NT2/D1 (cell line): Measurements from ENCODE around the gene NT5DC1.

Experiments
- DNase-seq: peaks from one replicate; pipeline ENCODE4 v3.0.0-alpha.2; 2011; ENCODE audit warnings: low read depth, low spot score
- H3K27me3 ChIP-seq: 2 replicates; pipeline ENCODE4 v1.6.0; 2011; ENCODE audit warnings: mild to moderate bottlenecking; ENCODE audit not compliant: insufficient read length, insufficient read depth
- H3K36me3 ChIP-seq: 2 replicates; pipeline ENCODE4 v1.6.1; 2011; ENCODE audit warnings: mild to moderate bottlenecking, low read length, mixed read lengths; ENCODE audit not compliant: insufficient read depth, insufficient read length
- H3K4me1 ChIP-seq: 2 replicates; pipeline ENCODE4 v1.5.1; 2011; ENCODE audit not compliant: insufficient read depth, insufficient read length
- H3K4me3 ChIP-seq: 2 replicates; pipeline ENCODE4 v1.5.1; 2011; ENCODE audit warnings: low read depth; ENCODE audit not compliant: insufficient read length
- H3K9ac ChIP-seq: 2 replicates; pipeline ENCODE4 v1.6.0; 2011; ENCODE audit warnings: low read depth; ENCODE audit not compliant: insufficient read length
- H3K9me3 ChIP-seq: 2 replicates; pipeline ENCODE4 v1.5.1; 2011; ENCODE audit warnings: mild to moderate bottlenecking, low read length; ENCODE audit not compliant: insufficient read depth
- SUZ12 ChIP-seq: IDR thresholded peaks from 2 replicates; pipeline ENCODE4 v1.6.1; 2011; ENCODE audit not compliant: insufficient read length, insufficient read depth; ENCODE audit errors: extremely low read depth
- YY1 ChIP-seq: IDR thresholded peaks from 2 replicates; pipeline ENCODE4 v1.6.1; 2011; ENCODE audit not compliant: insufficient read length, insufficient read depth
- ZNF274 ChIP-seq: IDR thresholded peaks from 2 replicates; pipeline ENCODE4 v1.6.1; 2011; ENCODE audit warnings: mild to moderate bottlenecking, low read depth, low read length

NT5DC1 gene

DNA sequence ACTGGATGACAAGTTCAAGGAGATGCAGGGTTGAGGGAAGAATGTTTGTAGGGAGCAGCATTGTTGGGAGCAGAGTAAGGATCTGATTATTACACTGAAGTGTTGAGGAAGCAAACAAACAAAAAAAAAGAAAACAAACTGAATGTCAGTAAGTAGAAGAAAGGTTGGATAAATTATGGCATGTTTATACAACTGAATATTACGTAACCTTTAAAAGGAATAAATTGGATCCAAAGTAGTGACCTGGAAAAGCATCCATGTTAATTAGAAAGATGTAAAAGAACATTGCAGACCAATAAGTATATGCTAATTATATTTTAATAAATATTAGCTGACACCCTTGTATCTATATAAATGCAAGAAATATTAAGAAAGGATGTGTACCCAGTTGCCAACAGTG lies 191.9 kb downstream of the NT5DC1 start:
- Histone ChIP-seq H3K36me3 (no peaks in the 10 kb centered on the region), H3K4me1 (no peaks in the 10 kb centered on the region), H3K4me3 (no peak overlapping the region), H3K9ac (no peak overlapping the region), H3K9me3 (no peaks in the 10 kb centered on the region), H3K27me3 (no peaks in the 10 kb centered on the region)
- no peak for TF ChIP-seq ZNF274
- no peak for TF ChIP-seq SUZ12
- TF ChIP-seq YY1, result no peak
- DNase-seq, result no peak

DNA sequence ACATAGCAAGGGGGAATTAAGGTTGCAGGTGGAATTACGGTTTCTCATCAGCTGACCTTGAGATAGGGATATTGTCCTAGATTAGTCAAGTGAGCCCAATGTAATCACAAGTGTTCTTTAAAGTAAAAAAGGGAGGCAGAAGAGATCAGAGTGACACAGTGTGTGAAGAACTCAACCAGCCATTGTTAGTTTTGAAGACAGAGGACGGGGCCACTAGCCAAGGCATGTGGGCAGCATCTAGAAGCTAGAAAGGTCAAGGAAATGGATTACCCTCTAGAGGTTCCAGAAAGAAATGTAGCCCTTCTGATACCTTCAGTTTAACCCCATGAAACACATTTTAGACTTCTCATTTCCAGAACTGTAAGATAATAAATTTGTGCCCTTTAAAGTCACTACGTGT lies 197.6 kb downstream of the NT5DC1 start:
- no peak for DNase-seq
- TF ChIP-seq SUZ12 (no peak), ZNF274 (no peak), YY1 (no peak)
- Histone ChIP-seq H3K4me1 (no peaks in the 10 kb centered on the region), H3K36me3 (no peaks in the 10 kb centered on the region), H3K9me3 (peaks cover 10% of the 10 kb centered on the region; the same call in 1 of the 2 replicates), H3K4me3 (no peak overlapping the region), H3K9ac (no peak overlapping the region), H3K27me3 (no peaks in the 10 kb centered on the region)

DNA sequence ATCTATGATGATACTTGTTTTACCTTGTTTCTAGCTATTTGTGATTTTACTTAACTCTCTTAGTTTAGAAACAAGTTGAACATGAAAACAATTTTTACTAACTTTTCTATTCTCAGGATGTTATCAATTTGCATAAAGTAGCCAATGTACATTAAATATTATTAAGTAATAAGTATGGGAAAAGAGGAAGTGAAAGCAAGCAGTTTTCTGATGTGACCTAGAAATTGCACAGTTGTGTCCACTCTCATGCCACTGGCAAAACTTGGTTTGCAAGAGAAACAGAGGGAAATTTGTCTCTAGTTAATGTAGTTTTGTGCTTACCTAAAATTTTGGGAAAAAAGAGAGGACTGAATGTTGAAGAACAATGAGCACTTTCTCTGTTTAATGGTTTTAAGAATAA lies 198.3 kb downstream of the NT5DC1 start:
- no peaks in the 10 kb centered on the region for H3K27me3 ChIP-seq
- TF ChIP-seq YY1 (no peak), ZNF274 (no peak), SUZ12 (no peak)
- H3K4me1 ChIP-seq, result no peaks in the 10 kb centered on the region
- no peak for DNase-seq
- H3K9me3 ChIP-seq, result peaks cover 10% of the 10 kb centered on the region; the same call in 1 of the 2 replicates
- no peaks in the 10 kb centered on the region for H3K36me3 ChIP-seq
- H3K9ac ChIP-seq, result no peak overlapping the region
- H3K4me3 ChIP-seq, result no peak overlapping the region
